ENCODE data around the gene LYRM4.
A peak's percentile ranks its signal among the peaks of the same experiment; 100 is the strongest.

Gene LYRM4

DNA sequence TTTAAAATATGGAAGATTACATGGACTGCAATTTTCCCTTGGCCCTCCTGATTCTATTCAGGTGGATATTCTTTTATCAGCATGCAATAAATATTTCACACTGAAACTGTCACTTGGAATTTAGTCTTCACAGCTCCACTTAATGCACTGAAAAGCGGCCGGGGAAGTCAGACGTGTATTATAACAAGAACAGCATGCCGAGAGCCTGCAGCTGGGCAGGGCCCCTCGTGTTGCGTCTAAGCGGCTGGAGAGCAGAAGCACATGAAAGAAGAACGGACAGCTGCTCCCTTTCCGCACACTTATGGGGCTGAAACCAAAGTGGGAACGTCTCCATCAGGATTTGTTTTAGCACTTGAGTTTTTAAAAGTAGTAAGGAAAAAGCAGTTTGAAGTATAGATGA, 57.2 kb downstream of the LYRM4 start:
- peak; percentile 62 for DNase-seq

DNA sequence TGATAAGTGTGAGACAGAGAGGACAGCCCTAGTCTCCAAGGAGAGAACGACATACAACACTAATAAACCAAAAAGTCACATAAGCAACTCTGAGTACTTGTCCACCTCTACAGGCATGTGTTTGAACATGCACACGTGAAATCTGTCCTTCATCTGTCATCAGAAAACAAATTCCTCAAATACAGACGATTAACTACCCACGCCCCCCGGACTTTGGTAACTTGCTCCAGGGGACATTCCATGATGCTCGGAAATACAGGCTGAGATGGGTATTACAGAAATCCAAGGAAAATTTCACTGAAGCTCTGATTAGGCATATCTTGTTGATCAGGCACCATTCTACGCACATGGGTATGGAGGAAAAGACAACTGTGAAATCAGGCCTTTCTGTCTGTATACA, 57.8 kb downstream of the LYRM4 start:
- no peak for DNase-seq

DNA sequence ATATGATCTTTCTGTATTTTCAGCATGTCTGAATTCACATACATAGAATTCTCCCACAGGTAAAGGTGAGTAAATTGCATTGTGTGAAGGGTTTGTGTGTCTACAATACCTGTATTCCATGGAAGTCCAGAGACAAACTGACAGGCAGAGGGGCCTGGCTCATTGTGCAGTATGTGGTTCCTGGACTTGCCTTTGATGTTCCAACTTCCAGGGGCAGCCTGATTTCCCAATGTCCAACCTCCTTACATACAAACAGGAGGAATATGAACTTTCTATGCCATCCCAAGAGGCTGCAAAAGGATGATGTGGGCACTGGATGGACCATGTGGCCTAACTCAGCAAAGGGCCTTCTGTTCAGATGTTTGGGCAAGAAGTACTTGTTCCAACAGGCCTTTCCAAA, 58.5 kb downstream of the LYRM4 start:
- DNase-seq: no peak

DNA sequence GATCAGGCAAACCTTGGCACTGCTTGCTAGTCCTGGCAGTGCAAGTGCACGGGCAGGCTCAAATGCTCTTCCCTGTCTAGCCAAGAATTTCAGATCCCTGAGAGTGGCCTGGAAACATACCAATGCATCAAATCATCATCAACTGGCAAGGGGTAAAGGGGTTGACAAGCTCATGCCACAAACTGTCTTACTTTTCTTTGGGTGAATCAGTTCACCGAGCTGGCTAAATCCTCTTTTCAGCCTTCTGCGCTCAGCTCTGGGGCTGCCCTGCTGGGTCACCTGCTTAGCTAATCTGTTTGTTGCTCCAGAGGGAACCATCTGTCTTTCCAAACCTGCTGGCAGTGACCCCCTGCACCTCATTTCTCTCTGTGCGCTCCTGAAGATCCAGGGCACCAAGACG, 59.5 kb downstream of the LYRM4 start:
- DNase-seq: no peak

DNA sequence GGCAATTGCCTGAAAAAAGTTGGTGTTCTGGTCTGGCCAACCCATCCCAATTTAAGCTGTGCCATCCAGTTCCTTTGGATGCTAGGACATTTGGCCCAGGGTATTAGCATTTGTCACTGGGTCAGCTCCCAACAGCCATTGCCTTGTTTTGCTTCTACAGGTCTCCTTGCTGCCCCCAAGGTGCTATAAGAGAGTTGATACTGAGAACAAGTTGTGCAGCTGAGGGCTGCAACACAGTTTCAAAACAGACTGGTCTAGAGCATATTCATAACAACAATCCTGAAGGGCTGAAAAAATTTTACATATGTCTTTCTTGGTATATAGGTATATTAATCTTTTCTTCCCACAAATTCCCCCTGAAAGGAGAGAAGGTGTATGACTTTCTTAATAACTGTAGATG, 61.0 kb downstream of the LYRM4 start:
- no peak for DNase-seq

DNA sequence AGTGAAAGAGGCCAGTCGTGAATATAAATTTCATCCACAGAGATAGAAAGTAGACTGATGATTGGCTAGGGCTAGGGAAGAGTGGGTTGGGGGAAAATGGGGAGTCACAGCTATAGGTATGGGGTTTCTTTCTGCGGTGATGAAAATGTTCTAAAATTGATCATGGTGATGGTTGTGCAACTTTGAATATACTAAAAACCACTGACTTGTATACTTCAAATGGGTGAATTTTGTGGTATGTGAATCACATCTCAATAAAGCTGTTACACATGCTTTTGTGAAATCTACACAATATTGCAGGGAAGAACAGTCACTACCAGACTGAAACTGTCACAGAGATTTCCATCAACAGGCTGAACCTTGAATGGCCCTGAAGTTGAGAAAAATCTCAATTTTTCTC, 61.5 kb downstream of the LYRM4 start:
- no peak for DNase-seq

DNA sequence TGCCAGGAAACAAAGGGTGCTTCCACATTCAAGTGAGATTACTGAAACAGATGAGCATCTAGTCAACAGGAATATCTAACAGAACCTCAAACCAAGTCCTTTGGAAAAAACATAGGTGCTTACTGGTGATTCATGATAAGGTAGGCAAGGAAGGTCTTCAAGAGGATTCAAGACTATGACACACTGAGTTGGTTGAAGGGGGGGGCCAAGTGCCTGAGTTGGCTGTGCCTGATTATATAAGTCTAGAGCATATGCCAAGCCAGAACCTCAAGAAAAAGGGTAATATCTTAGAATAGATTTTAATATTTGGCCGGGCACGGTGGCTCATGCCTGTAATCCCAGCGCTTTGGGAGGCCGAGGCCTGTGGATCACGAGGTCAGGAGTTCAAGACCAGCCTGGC, 63.7 kb downstream of the LYRM4 start:
- no peak for DNase-seq

DNA sequence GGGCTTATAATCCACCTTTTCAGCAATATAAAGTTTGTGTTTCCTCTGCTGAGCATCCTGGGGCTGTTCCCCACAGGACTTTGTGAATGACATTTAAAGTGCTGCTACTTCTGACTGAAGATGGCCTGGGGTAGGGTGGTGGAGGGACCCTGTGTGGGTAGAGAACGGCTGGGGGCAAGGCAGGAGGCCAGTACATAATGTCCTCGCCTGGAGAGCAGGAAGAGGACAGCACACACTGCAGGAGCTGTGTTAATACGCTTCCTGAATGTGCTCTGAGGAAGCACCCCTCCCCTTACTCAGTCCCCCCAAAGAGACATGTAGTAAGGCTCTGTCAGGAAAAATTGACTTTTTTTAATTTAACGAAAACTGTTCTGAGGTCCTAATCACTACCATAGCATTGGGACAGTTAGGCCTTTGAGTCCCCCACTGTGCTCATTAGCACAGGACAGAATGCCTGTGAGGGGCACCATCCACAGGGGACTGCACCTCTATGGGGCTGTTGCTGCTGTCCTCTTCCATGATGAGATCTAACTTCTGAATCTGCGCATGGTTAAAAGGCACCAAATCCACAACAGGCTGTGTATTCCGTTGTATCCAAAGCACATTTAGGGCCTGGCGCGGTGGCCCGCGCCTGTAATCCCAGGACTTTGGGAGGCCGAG, 68.5 kb downstream of the LYRM4 start:
- no peak for DNase-seq

DNA sequence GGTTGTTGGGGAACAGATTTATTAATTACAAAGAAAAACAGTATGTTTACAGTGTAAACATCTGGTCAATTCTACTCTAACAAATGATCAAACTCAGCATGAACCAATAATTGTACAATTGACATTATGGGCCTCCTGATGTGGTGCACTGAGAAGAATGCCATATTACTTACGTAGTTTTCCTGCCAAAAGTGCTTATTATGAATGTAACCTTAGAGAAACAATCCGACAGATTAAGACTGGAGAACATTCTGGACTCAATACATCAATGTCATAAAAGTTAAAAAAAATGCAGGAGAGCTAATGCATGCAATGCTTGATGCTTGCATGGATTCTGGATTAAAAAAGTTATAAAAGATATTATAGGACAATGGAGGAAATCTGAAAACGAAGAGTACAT, 69.0 kb downstream of the LYRM4 start:
- no peak for DNase-seq

DNA sequence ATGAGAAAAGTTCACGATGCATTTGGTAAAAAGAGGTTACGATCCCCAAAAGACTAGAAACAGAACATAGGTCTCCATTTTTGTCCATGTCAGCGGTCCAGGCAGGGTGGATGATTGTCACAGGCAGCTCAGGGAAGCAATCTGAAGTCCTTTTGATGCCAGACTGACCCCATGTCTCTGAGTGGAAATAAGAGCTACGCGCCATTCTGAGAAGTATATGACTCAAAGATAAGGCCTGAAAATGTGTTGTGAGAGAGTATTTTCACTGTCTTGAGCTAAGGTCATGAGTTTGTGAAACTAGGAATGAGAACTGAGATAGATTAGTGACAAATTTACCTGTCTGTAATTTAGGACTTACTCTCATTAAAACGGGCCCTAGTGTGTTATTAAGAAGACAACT, 69.5 kb downstream of the LYRM4 start:
- DNase-seq: no peak

DNA sequence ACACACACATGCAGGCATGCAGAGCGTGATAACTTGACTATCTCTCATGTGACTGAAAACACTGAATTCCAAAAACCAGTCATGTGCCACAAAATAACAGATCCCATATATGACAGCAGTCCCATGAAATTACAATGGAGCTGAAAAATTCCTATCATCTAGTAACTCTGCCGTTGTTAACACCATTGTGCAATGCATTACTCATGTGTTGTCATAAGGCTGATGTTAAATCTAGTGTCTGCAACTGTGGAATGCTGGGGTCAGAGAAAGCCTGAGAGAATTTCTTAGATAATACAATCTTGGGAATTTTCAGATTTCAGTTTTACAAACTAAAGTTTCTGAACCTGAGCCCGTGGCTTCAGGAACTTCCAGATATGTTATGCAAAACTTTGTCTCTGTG, 70.2 kb downstream of the LYRM4 start:
- no peak for DNase-seq

DNA sequence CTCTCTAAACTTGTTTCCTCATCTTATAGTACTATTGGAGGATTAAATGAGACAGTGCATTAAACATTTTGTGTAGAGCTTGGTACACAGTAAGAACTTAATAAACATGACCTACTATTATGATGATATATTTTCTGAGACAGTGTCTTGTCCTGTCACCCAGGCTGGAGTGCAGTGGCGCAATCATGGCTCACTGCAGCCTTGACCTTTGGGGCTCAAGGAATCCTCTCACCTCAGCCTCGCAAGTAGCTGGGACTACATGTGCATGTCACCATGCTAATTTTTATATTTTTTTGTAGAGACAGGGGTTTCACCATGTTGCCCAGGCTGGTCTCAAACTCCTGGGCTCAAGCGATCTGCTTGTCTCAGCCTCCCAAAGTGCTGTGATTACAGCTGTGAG, 72.1 kb downstream of the LYRM4 start:
- no peak for DNase-seq

DNA sequence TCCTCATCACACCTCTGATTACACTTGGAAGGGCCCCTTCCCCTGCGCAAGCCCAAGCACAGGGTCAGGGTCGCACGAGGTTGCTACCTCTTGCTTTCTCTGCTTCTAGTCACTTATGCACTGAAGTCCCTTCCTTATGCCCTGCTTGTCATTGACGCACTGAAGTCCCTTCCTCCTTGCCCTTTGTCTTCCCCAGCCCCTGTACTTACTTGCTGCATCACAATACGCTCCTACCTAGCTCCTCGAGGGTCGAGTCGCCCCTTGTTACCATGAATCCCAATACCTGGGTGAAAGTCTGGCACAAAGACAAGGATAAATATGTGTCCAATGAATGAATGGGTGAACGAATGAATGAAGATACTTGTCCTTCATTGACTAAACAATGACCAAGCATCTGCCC, 75.9 kb downstream of the LYRM4 start:
- DNase-seq: no peak

DNA sequence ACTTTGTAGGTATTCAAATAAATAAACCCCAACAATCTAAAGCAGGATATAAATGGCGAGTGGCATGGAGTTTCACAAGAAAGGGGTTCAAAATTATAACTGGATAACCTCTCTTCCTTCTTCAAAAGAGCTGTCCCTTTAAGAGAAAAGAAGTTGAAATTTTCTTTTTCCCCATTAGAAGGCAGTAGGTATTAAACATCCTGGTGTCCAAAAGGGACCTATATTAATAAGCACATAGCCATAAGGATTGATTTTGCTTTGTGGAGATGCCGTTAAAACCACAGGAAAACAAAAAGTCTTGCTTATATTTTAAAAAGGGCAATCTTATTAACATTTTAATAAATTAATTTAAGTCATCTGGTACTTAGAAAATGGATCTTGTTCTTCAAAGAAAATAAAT, 76.5 kb downstream of the LYRM4 start:
- no peak for DNase-seq

DNA sequence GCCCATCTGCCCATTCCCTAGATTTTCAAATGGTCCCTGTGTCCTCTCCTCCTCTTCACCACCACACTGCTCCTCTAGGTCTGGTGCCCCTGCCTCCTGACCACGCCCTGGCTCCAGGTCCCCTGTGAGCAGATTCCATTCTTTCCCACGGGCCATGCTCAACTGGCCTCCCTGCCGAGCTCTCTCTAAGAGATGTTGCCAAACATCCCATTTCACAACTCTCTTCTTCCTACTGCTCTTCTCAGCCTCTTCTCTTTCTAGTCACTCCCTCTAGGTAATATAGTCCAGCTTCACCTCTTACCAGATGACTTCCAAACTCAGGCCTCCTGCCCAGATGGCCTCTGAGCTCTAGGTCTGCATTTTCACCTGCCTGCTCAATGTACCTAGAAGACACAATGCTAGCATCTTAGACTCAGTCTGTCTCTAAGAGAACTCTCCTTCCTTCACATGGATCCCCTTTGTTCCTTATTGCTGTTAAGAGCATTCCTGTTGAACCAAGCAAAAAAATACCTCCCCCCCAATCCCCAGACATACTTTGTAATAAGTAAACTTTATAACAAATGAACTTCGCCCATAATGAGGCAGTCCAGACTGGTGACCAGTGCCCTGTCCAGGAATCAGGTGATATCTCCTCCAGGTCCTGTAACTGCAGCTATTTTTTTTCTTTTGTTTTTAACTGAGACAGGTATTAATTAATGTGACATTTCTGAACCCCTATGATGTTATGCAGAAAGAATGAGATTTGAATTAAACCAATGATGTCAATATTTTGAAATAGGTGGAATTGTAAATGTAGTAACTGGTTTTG, 79.0 kb downstream of the LYRM4 start:
- DNase-seq: no peak

DNA sequence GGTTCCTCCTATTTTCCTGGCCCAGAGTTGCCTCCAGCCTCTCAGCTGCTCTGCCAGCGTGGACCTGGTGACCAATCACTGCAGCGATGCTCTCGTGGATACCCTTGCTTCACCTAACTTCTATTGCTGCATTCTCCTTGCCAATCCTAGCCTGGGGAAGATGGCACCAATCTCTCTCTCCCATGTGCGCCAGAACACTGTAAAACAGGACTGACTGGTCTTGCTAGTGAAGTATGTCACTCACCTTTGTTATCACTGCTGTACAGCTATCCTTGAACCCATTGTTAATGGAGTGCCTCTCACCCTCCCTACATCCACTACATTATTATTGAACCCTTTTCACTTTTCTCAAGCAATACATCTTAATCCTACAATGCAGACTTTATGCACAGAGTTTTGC, 80.1 kb downstream of the LYRM4 start:
- no peak for DNase-seq

DNA sequence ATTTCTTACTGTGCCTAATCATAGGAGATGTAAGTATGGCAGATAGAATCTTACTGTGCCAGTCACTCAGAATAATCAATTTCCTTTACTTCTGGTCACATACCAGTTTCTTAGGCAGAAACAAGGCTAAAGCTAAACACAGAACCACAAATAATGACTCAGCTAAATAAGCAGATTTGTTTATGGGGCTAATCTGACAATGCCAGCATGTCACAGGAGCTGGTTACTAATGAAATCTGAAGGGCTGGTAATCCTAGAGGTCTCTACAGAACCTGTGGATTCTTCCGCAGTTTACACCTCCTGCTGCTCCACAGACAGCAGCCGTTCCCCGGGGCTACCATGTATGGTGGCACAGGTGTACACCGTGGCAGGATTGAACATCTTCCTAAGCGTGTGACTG, 80.8 kb downstream of the LYRM4 start:
- DNase-seq: no peak

DNA sequence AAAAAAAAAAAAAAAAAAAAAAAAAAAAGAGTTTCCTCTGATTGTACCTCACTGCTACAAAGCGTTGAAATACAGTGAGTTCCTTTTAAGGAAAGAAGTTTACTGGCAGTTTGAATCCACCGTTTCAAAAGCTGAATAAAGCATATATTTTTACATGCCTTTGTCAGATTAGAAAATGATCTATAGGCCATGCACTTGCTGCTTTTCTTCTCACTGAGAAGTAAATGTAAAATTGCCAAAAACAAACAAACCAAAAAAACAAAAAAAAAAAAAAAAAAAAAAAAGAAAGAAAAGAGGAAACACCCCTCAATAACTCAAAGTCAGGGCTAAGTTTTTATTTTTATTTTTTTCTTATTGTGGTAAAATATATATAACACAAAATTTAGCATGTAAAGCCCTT, 81.9 kb downstream of the LYRM4 start:
- DNase-seq: no peak

DNA sequence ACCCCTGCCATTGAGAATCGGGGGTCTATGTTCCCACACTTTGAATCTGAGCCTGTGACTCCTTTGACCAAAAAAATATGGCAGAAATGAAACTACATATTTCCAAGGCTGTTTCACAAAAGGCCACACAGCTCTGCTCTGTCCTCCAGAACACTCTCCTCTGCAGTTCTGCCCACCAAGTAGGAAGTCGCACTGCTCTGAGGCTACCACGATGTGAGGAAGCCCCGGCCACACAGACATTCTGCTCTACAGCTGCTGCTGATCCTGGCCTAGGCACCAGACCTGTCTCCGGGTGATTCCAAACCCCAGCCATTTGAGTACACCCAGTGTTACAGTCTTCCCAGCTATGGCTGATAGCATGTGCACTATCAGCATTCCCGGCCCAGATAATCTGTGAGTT, 85.1 kb downstream of the LYRM4 start:
- DNase-seq: no peak

DNA sequence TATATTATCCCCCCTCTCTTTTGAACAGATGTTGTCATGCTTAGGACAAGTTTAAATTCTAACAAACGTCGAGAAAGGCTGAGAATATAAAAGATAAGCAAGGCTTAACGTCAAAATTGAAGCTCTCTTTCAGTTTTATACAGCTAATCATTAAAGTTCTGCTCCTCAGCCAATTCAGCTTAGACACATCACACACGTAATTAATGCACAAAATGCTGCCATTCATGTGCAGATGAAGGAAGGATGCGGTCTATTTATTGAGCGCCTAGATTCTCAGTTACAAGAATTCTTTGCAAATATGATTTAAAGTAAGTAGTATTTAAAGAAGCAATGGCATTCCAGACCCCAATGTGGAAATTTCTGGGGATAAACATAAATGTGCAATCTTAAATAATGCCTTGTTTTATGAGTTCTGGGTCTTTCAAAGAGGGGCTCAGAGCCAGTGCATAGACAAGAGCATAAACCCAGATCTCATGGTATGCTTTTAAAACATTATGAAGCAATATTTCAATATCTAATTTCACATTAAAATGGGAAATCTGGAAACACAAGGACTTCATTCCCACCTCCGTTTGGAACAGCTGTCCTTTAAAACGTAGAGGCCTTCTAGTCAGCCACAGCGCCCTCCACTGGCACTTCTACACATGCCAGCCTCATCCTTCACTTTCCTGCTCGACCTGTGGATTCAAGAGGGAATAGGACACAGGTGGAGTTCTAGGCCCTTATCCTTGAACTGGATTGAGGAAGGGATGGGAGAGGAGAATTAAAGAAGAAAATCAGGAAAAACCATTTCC, 85.8 kb downstream of the LYRM4 start:
- DNase-seq: no peak

DNA sequence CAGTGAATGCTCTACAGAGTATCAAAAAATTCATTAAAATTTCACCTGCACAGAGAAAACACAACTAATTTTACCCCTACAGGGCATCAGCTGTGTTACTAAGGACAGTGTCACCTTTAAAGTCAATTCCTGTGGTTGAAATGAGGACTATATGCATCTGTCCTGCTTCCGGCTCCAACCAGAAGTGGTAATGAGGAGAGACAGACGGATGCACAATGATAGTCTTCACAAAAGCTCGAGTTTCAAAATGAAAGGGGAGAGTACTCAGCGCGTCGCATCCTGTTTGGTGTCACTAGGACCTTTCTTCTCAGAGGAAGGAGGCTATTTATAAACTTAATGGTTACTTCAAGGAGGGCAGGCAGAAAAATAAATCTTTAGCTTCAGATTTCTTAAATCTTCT, 86.5 kb downstream of the LYRM4 start:
- no peak for DNase-seq

DNA sequence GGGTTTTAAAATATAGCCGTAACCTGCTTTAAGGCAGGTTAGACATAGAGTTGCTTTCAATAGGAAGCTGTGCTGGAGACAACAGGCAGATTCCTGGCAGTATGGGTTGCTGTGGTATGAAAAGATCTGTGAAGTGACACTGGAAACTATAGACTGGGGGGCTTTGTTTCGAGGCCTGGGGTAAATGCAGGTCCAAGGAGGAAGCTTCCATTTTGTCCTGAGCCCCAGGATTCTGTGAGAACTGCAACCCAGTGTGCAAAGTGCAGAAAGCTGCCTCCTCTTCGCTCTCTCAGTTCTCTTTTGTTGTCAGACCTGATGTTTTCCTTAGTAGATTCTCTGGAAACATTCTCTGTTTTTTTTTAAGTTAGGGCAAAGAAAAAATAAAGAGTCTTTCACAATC, 86.9 kb downstream of the LYRM4 start:
- no peak for DNase-seq

DNA sequence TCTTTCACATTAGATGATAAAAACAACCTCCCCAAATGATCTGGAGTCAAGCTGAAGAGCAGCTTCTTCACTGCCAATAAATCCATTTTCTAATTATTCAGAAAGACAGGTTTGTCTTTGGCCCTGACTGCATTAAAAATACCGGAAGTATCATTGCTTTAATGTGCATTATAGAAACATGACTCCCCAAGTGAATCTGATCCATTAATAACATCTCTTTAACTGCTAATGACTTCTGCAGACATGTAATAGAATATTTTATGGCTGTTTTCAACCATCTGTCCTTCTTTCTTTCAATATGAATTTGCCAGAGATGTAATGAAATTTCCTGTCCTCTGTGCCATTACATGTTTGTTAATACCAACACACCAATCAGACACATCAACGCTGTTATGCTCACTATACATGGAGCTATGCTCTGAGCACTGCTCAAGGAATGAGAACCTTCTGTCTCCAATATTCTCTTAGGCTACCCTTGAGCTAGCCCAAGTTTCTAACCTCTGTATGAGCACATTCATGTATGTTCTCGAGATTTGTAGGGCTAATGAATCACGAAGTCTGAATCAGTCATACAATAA, 87.8 kb downstream of the LYRM4 start:
- DNase-seq: no peak

Measured in right forelimb (tissue), 1 donor.